HepG2 (cell line): Measurements from ENCODE around the gene SORL1-AS1.

Experiments
- HMG20A ChIP-seq: IDR thresholded peaks from 2 replicates; pipeline ENCODE4 v1.6.1; 2016; ENCODE audit warnings: borderline replicate concordance
- KLF15 ChIP-seq: sonication (generic); formaldehyde crosslinking; IDR thresholded peaks from 2 replicates; pipeline ENCODE4 v1.8.1; 2023; ENCODE audit warnings: borderline replicate concordance, mild to moderate bottlenecking, inconsistent platforms, missing genetic modification reagents, mixed read lengths
- MXI1 ChIP-seq: IDR thresholded peaks from 3 replicates; pipeline ENCODE4 v1.6.1; 2012; ENCODE audit warnings: low read depth, low read length, inconsistent platforms, borderline replicate concordance
- NBN ChIP-seq: fragments of 450-650 bp; conservative IDR thresholded peaks from 2 replicates; pipeline ENCODE4 v1.6.1; 2017
- NFE2L2 ChIP-seq: fragments of 150-350 bp; IDR thresholded peaks from 2 replicates; pipeline ENCODE4 v1.6.1; 2014; ENCODE audit warnings: low read length
- NR1H2 ChIP-seq: sonication (generic); formaldehyde crosslinking; IDR thresholded peaks from 2 replicates; pipeline ENCODE4 v1.8.1; 2022; ENCODE audit warnings: low read depth, missing genetic modification reagents, borderline replicate concordance
- RBFOX2 ChIP-seq: fragments of 200-400 bp; formaldehyde crosslinking; IDR thresholded peaks from 2 replicates; pipeline ENCODE4 v1.6.1; 2017; ENCODE audit warnings: low read depth, mild to moderate bottlenecking, low read length
- REPIN1 ChIP-seq: sonication (generic); formaldehyde crosslinking; IDR thresholded peaks from 2 replicates; pipeline ENCODE4 v1.8.0; 2022; ENCODE audit warnings: missing genetic modification reagents, low read depth, mild to moderate bottlenecking, borderline replicate concordance
- SALL1 ChIP-seq: sonication (generic); formaldehyde crosslinking; IDR thresholded peaks from 2 replicates; pipeline ENCODE4 v1.8.0; 2022; ENCODE audit warnings: mild to moderate bottlenecking, missing genetic modification reagents
- TRIM24 ChIP-seq: sonication (generic); formaldehyde crosslinking; IDR thresholded peaks from 2 replicates; pipeline ENCODE4 v1.8.0; 2022; ENCODE audit warnings: mild to moderate bottlenecking, missing genetic modification reagents
- ZBED4 ChIP-seq: sonication (generic); formaldehyde crosslinking; IDR thresholded peaks from 2 replicates; pipeline ENCODE4 v1.4.0; 2020; ENCODE audit warnings: missing genetic modification reagents, borderline replicate concordance
- ZNF350 ChIP-seq: sonication (generic); formaldehyde crosslinking; IDR thresholded peaks from 2 replicates; pipeline ENCODE4 v1.4.0; 2020; ENCODE audit warnings: mild to moderate bottlenecking, low read depth, missing genetic modification reagents, borderline replicate concordance
- ZNF558 ChIP-seq: sonication (generic); formaldehyde crosslinking; IDR thresholded peaks from 2 replicates; pipeline ENCODE4 v1.9.0; 2022; ENCODE audit warnings: mild to moderate bottlenecking, missing genetic modification reagents, borderline replicate concordance
- ZNF792 ChIP-seq: IDR thresholded peaks from 2 replicates; pipeline ENCODE4 v1.6.1; 2016
- TF ChIP-seq, protein P1 (sequence below): sonication (generic); formaldehyde crosslinking; IDR thresholded peaks from 2 replicates; pipeline ENCODE4 v1.4.0; 2020; ENCODE audit warnings: missing genetic modification reagents, borderline replicate concordance
- TF ChIP-seq, protein P2 (sequence below): sonication (generic); formaldehyde crosslinking; IDR thresholded peaks from 2 replicates; pipeline ENCODE4 v1.4.0; 2020; ENCODE audit warnings: missing genetic modification reagents
- TF ChIP-seq, protein P3 (sequence below): IDR thresholded peaks from 2 replicates; pipeline ENCODE4 v1.6.1; 2018; ENCODE audit warnings: missing genetic modification reagents, mild to moderate bottlenecking, missing compliant biosample characterization
- TF ChIP-seq, protein P4 (sequence below): sonication (generic); formaldehyde crosslinking; IDR thresholded peaks from 2 replicates; pipeline ENCODE4 v1.4.0; 2020; ENCODE audit warnings: missing genetic modification reagents, borderline replicate concordance

The SORL1-AS1 gene

DNA sequence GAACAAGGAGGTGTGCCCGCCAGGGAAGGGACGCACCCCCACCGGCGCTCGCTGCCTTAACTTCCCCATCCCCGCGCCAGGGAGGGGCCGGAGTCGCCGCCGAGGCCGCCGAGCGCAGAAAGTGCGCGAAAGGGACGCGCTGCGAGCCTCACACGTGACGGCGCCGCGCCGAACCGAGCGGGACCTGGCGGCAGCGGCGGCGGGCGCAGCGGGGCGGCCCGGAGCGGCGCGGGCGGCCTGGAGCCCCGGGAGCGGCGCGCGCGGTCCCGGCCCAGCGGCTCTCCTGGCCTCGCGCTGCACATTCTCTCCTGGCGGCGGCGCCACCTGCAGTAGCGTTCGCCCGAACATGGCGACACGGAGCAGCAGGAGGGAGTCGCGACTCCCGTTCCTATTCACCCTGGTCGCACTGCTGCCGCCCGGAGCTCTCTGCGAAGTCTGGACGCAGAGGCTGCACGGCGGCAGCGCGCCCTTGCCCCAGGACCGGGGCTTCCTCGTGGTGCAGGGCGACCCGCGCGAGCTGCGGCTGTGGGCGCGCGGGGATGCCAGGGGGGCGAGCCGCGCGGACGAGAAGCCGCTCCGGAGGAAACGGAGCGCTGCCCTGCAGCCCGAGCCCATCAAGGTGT lies 670 bp downstream of the SORL1-AS1 start, which contains the start of gene SORL1 (continued):
- TF ChIP-seq, protein P1, sequence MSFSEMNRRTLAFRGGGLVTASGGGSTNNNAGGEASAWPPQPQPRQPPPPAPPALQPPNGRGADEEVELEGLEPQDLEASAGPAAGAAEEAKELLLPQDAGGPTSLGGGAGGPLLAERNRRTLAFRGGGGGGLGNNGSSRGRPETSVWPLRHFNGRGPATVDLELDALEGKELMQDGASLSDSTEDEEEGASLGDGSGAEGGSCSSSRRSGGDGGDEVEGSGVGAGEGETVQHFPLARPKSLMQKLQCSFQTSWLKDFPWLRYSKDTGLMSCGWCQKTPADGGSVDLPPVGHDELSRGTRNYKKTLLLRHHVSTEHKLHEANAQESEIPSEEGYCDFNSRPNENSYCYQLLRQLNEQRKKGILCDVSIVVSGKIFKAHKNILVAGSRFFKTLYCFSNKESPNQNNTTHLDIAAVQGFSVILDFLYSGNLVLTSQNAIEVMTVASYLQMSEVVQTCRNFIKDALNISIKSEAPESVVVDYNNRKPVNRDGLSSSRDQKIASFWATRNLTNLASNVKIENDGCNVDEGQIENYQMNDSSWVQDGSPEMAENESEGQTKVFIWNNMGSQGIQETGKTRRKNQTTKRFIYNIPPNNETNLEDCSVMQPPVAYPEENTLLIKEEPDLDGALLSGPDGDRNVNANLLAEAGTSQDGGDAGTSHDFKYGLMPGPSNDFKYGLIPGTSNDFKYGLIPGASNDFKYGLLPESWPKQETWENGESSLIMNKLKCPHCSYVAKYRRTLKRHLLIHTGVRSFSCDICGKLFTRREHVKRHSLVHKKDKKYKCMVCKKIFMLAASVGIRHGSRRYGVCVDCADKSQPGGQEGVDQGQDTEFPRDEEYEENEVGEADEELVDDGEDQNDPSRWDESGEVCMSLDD (CRISPR knock-in tag): no peak
- TF ChIP-seq ZNF792: no peak
- TF ChIP-seq, protein P2, sequence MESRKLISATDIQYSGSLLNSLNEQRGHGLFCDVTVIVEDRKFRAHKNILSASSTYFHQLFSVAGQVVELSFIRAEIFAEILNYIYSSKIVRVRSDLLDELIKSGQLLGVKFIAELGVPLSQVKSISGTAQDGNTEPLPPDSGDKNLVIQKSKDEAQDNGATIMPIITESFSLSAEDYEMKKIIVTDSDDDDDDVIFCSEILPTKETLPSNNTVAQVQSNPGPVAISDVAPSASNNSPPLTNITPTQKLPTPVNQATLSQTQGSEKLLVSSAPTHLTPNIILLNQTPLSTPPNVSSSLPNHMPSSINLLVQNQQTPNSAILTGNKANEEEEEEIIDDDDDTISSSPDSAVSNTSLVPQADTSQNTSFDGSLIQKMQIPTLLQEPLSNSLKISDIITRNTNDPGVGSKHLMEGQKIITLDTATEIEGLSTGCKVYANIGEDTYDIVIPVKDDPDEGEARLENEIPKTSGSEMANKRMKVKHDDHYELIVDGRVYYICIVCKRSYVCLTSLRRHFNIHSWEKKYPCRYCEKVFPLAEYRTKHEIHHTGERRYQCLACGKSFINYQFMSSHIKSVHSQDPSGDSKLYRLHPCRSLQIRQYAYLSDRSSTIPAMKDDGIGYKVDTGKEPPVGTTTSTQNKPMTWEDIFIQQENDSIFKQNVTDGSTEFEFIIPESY (CRISPR knock-in tag): 0 out of 2 replicates have a peak, but pooled peaks have one; percentile 24
- TF ChIP-seq SALL1 (CRISPR knock-in tag): peak; percentile 69
- TF ChIP-seq ZNF350 (CRISPR knock-in tag): no peak
- no peak for TF ChIP-seq NFE2L2
- TF ChIP-seq RBFOX2: peak; percentile 94
- TF ChIP-seq TRIM24 (CRISPR knock-in tag): no peak
- TF ChIP-seq NR1H2: no peak
- 0 out of 2 replicates have a peak, but pooled peaks have one; percentile 7 for TF ChIP-seq REPIN1 (CRISPR knock-in tag)
- TF ChIP-seq, protein P3, sequence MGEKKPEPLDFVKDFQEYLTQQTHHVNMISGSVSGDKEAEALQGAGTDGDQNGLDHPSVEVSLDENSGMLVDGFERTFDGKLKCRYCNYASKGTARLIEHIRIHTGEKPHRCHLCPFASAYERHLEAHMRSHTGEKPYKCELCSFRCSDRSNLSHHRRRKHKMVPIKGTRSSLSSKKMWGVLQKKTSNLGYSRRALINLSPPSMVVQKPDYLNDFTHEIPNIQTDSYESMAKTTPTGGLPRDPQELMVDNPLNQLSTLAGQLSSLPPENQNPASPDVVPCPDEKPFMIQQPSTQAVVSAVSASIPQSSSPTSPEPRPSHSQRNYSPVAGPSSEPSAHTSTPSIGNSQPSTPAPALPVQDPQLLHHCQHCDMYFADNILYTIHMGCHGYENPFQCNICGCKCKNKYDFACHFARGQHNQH: no peak; the same call in 1 of the 2 replicates
- TF ChIP-seq ZNF558 (CRISPR knock-in tag): peak; percentile 84; the same call in 1 of the 2 replicates
- no peak for TF ChIP-seq HMG20A (CRISPR knock-in tag)
- TF ChIP-seq, protein P4, sequence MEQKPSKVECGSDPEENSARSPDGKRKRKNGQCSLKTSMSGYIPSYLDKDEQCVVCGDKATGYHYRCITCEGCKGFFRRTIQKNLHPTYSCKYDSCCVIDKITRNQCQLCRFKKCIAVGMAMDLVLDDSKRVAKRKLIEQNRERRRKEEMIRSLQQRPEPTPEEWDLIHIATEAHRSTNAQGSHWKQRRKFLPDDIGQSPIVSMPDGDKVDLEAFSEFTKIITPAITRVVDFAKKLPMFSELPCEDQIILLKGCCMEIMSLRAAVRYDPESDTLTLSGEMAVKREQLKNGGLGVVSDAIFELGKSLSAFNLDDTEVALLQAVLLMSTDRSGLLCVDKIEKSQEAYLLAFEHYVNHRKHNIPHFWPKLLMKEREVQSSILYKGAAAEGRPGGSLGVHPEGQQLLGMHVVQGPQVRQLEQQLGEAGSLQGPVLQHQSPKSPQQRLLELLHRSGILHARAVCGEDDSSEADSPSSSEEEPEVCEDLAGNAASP (CRISPR knock-in tag): no peak
- TF ChIP-seq ZBED4 (CRISPR knock-in tag): peak; percentile 52
- no peak for TF ChIP-seq MXI1
- TF ChIP-seq KLF15 (CRISPR knock-in tag): no peak
- no peak for TF ChIP-seq NBN
